Measurements from ENCODE around the gene EXOC6.

- TF ChIP-seq, protein P1, sequence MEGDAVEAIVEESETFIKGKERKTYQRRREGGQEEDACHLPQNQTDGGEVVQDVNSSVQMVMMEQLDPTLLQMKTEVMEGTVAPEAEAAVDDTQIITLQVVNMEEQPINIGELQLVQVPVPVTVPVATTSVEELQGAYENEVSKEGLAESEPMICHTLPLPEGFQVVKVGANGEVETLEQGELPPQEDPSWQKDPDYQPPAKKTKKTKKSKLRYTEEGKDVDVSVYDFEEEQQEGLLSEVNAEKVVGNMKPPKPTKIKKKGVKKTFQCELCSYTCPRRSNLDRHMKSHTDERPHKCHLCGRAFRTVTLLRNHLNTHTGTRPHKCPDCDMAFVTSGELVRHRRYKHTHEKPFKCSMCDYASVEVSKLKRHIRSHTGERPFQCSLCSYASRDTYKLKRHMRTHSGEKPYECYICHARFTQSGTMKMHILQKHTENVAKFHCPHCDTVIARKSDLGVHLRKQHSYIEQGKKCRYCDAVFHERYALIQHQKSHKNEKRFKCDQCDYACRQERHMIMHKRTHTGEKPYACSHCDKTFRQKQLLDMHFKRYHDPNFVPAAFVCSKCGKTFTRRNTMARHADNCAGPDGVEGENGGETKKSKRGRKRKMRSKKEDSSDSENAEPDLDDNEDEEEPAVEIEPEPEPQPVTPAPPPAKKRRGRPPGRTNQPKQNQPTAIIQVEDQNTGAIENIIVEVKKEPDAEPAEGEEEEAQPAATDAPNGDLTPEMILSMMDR (IDR thresholded peaks at IDR 0.05 in 2 of 3, conservative IDR thresholded peaks at IDR 0.05 in 1 of 3; ENCODE audit: borderline replicate concordance in 1 of 3, insufficient read depth in 1 of 3, low read depth in 2 of 3, low read length in 2 of 3): no peak
- TF ChIP-seq POLR2AphosphoS5 (IDR thresholded peaks at IDR 0.05; ENCODE audit: low read depth, low read length) (no peak), SIN3A (IDR thresholded peaks at IDR 0.05; ENCODE audit: low read depth) (no peak), CBX3 (IDR thresholded peaks at IDR 0.05; ENCODE audit: low read depth) (no peak), ZNF274 (IDR thresholded peaks at IDR 0.05; ENCODE audit: low read depth, low read length) (no peak), ZBTB33 (IDR thresholded peaks at IDR 0.05; ENCODE audit: extremely low read depth, insufficient replicate concordance, low read length) (no peak), POLR2A (IDR thresholded peaks at IDR 0.05; ENCODE audit: borderline replicate concordance, extremely low read depth, insufficient read depth, insufficient read length) (no peak)
These were observed 142.3 kb downstream of the EXOC6 start for GRCh38 chr10:92990615-92991014.
